HTR-8/SVneo (cell line): ENCODE data around the gene SDK1.

Experiments
- DNase-seq: peaks from one replicate; pipeline ENCODE4 v3.0.0; 2011; ENCODE audit warnings: low spot score, mixed read lengths; ENCODE audit not compliant: insufficient read length
- FAIRE-seq: peaks from 2 replicates; lab custom pipeline; 2011; peaks lifted over from hg19 to GRCh38; lab: Jason Lieb, UNC

Gene SDK1

DNA sequence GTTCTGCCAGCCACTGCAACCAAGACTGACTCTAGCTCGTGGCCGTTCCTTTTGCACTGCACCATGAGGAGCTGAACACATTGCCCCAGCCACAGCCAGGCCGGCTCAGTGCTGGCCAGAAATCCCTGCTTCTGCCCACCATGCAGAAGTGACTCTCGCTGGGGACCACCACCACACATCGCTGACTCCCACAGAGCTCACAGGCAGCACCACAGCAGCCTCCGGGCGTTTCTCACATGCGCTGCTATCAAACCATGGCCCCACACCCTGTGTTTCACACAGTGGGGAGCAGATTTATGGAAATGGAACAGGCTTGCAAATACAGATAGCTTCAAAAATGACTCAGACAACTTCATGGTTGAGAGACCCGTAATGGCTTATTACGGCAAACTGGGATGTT, 15.4 kb upstream of the SDK1 start:
- FAIRE-seq (no peak), DNase-seq (no peak)

DNA sequence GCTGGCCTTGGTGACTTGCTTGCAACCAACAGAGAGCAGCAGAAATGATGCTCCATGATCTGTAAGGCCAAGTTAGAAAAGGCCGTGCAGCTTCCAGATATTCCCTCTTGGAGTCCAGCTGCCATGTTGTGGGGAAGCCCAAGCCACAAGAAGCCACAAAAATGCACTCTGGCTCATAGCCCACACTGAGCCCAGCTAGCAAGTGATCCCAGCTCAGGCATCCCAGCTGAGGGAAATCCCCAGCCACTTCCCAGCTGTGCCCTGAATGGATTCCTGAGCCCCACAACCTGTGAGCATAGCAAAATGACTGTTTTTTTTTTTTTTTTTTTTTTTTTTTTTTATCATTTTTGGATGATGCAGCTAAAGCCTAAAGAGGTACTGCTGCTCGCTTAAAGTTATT, 11.1 kb upstream of the SDK1 start:
- DNase-seq (peak; percentile 32), FAIRE-seq (peak; percentile 48)

DNA sequence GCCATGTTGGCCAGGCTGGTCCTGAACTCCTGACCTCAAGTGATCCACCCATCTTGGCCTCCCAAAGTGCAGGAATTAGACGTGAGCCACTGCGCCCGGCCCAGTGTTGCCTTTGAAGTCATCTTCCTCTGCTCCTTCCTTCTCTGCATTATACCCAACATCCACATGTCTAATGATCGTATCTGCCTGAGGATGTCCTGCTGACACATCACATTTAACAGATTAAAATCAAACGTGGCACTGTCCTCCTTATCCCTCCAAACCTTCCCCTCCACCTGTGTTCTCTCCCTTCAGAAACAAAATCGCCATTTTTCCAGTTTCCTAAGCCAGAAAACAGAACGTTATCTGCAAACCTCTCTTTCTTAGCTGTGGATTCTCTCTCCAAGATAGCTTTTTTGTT, 8.4 kb upstream of the SDK1 start:
- peak; percentile 51 for FAIRE-seq
- no peak for DNase-seq

DNA sequence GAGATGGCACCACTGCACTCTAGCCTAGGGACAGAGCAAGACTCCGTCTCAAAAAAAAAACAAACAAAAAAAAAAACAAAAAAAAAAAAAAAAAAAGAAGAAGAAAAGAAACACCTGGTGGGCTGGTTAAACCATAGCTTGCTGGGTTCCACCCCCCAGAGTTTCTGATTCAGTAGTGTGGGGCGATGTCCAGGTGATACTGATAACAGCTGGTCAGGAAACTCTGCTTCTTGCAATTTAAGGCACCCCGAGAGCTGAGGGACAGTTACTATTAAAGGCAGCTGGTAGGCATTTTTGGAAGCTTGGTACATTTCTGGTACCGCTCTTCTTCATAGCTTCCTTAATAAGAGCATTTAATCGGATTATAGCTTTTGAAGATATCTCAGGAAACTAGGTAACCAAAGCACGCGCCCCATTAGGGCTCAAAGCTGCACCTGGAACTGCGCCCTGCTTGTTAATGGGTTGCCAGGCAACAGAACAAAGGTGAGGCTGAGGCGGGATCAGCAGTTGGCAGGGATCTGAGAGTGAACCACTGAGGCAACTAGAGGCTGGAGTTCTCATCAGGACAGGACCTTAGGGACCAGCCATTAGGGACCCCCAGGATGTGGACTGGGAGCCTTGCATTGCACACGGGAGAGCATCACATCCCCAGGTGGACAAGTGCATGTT, 6.5 kb upstream of the SDK1 start:
- FAIRE-seq (no peak), DNase-seq (no peak)

DNA sequence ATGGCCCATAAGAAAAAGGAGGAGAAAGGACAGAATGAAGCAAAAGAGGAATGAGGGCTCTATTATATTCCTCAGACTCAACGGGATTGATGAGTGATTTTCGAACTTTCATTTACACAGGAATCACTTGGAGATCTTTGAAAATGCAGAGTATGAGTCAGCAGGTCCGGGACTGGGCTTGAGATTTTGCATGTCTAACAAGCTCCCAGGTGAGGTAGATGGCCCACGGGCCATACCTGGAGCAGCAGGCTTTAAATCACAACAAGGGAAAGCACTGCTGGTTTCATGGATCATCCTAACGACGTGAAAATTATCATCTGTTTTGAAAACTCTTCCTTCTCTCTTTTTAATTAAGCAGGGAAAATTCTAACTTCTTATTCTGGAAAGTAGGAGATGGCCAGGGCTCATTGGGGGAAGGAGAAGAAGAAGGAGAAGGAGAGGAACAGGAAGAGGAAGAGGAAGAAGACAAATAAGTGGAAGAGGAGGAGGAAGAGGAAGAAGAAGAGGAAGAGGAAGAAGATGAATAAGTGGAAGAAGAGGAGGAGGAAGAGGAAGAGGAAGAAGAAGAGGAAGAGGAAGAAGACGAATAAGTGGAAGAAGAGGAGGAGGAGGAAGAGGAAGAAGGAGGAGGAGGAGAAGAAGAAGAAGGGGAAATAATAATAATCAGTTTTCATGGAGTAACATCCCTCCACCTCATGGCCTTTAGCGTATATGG, 3.8 kb upstream of the SDK1 start:
- FAIRE-seq, result no peak
- DNase-seq, result no peak

DNA sequence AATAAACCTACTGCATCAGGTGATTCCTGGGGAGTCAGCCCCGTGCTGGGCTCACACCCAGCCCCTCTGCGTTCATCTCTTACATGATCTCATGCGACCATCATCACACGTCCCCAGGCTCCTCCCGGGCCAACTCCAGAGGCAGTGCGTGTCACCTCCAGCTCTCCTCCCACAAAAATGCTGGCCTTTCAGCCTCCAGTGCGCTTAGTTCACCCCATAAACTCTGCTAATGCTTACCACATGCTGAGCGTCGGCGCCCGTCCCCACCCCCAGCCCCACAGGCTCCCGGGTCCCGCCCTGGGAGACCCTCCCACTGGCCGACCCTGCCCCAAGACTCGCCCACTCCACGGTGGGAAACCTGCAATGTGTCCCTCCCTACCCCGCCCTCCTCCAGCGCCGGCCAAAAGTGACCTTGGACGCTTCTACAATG, 816 bp upstream of the SDK1 start:
- DNase-seq, result peak; percentile 46
- FAIRE-seq, result peak; percentile 38

DNA sequence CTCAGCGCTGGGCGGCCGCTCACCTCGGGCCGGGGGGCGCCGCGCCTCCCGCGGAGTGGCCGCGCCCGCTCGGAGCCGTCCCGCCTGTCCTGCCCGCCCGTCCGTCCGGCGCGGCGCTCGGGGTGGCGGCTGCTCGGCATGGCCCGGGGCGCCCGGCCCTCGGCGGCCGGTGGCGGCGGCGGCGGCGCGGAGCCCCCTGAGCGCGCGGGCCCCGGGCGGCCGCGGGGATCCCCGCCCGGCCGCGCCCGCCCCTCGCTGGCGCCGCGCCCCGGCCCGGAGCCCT, 338 bp downstream of the SDK1 start:
- no peak for DNase-seq
- no peak for FAIRE-seq

DNA sequence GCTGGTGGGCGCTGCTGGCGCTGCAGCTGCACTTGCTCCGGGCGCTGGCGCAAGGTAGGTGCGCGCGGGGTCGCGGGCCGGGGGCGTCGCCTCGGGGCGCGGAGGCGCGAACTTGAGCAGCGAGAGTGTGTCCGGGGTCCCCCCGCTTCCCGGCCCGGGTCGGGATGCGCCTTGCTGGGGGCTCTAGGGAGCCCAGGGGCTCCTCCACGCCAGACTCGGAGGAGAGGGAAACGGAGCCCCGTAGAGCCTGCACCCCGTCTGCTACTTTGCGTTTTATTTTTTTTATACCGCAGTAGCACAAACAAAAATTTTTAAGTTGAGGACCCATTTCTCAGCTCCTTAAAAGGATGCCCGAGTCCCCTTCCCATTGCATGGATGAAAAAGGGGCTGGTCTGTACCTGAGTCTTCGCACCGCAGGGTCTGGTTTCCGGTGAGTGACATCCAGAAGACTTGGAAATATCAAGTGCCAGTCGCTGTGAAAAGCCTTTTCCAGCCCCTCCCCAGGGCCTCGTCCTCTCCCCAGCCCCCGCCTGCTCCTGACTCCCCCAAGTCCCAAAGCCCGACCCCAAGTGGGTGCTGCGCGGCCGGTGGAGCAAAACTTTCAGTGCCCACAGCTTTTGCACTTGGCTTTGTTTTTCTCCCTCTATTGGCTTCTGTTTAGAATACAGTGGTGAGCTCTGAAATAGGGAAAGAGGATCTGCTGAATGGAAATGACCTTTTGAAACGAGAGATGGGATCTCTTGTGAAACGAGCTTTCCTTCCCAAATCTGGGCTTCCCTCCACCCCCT, 973 bp downstream of the SDK1 start:
- peak; percentile 80 for FAIRE-seq

DNA sequence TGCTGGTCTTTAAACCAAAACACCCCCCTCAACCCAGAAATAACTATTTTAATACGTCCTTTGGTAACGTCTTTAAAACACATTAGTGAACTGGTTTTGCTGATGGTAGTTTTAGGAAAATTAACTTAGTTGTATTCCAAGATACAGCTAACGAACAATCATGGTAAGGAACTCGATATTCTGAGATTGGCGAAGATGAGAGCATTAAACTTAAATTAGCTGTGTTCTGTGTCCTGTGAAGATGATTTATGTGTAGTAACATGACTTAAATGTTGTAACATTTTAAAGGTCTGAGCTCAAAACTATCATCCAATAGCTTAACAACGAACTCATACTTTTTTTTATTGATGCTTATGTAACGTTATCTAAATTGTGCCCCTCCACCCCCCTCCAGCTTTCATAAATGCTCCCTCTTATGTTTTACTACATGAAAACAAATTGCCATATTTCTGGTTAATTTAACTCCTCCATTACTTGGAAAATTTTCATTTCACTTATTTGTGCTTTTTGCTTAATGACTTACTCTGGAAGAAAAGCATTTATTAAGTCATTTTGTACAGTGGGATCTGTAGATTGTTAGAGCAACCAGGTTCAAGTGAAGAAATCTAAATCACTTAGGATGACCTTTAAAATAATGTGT, 1.7 kb downstream of the SDK1 start:
- DNase-seq, result no peak
- peak; percentile 63 for FAIRE-seq

More for the DNA sequence above, 973 bp downstream of the SDK1 start:
- DNase-seq, result peak; percentile 65

DNA sequence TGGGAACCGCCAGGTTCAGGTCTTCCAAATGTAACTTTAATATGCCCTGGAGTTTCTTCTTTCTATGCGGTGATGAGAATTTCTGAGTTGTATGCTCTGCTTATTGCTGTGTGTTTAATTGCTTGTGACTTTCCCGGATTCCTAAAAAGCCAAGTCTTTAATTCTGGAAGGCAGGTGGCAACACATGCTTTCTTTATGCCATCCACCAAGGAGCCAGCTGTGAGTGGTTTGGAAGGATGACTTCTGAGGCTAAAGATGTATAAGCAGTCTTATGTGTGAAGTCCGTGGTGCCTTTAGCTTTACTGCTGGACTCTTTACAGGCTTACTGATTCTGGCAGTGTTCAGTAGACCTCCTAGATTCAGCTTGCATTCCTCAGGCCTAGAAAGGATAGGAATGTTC, 3.1 kb downstream of the SDK1 start:
- DNase-seq, result no peak
- FAIRE-seq, result no peak

DNA sequence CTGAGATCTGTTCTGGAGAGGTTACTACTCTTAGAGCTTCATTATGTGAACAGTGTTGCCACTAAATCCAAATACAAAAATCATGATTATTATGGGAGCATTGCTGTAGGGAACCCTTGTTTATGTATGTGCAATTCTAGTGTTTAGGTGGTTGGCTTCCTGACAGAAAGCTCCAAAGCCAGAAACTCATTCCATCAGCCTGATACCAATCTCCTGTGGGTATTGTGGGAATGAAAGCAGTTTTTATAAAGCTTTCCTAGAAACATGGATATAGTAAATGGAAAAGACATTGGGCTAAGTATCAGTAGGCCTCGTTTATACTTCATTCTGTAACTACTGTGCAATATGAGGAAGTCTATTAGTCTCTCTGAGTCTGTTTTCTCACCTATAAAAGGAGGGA, 6.4 kb downstream of the SDK1 start:
- FAIRE-seq, result no peak
- no peak for DNase-seq

DNA sequence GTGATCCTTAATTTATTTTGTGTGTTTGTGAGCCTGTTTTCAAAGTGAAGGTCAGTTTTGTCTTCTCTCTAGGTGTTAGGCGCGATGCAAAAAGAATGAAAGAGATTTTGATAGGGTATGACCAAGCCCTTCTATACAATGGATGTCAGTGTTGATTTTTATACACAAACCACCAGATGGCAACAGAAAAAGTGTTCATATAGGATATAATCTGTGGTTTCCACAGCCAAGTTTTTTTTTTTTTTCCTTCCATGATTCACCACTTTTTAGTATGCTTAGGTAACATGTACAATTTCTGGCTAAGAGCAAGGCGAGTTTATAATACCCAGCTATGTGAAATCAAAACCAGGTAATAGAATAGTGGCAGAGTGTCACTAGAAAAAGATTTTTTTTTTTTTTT, 8.1 kb downstream of the SDK1 start:
- FAIRE-seq (no peak), DNase-seq (peak; percentile 29)

DNA sequence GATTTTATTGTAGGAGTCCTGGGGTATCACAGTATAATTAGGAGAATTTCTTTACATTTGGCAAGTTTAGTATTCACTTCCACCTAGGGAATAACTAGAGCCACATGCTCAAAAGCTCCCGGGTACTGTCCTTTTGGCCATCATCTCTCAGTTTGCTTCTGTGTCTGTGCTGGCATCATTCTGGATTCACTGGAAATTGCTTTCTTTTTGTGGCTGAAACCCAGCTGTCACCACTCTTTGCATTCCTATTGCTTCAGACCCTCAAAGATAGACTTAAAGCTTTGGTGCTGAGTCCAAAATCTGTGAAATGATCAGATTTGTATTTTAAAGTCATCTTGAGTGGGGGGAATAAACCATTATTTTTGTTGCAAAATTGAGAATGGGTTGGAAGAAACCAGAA, 8.9 kb downstream of the SDK1 start:
- no peak for DNase-seq
- FAIRE-seq, result no peak

DNA sequence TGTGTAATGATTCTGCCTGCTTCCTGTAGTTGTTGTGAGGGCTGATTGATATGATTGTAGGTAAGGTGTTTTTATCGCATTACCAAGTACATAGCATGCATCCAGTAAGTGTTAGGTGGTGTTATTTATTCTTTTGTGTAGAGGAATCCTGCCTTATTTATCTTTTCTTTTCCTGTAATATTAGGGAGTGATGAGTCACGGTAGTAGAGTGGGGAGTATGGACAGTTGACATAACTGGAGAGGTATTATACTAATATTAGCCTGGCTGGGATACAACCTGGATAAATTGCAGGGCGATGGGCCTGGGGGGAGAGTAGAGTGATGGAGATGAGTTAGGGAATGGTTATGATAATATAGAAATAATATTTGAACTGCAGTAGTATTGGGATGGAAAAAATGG, 9.8 kb downstream of the SDK1 start:
- FAIRE-seq, result peak; percentile 26
- DNase-seq, result no peak

DNA sequence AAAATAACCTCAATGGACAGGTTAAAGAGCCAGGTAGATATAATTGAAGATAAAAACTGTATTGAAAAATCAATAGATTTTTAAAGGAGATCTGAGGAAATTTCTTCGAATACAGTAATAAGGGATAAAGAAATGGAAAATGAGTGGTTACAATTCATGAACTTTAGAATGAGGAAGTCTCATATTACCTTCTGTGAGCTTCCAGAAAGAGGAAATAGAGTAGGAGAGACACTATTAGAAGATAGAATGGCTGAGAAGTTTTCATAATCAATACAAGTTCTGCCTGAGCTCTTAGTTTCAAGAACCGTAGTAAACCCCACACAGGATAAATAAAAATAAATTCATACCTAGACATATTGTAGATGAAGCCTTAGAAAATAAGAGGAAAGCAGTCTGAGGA, 11.5 kb downstream of the SDK1 start:
- DNase-seq, result no peak
- FAIRE-seq, result no peak

DNA sequence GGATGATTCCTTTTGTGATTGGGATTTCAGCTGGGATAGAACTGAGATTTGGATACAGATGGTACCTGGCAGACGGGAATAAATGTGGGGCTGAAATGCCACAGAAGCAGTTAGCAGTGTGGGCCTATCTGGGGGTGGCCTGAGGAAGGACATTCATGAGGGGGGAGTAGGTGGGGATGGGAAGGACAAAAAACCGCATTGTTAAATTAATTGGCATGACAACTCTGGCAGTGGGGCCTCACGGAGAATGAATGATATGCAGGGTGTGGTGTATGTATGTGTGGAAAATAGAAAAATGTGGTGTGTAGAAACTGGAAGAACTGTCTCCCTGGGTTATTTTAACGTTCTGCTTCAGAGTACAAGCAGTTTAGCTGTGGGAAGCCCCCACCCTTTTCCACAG, 17.8 kb downstream of the SDK1 start:
- FAIRE-seq, result no peak
- no peak for DNase-seq

DNA sequence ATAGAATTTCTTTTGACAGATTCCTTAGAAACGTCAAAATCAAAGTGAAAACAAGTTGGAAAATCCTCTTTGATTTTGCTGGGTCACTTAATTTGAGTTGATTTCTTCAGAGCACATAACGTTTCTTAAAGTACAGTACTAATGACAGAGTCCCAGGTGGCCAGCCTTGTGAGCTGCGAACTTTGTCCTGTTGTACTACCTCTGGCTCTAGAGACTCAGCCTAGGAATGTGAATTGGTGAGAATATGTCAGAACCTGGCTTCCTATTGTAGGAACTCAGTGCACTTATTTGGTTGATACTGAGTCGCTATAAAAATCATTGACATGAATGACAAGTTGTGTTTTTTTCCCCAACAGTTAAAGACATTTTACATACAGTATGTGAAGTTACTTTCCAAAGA, 20.2 kb downstream of the SDK1 start:
- FAIRE-seq (no peak), DNase-seq (no peak)

DNA sequence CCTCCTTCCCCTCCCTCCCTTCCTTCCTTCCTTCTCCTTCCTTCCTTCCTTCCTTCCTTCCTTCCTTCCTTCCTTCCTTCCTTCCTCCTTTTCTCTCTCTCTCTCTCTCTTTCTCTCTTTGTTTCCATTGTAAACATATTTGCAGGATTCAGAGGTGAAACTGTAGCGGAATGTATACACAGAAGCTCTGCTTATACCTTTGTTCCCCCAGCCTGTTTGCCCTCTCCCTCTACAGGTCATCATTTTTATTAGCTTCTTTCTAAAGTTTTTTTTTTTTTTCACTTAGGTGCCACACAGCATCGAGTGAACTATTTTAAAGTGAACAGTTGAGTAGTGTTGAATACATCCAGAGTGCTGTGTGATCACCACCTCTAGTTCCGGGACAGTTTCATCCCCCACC, 20.7 kb downstream of the SDK1 start:
- DNase-seq (no peak), FAIRE-seq (no peak)

DNA sequence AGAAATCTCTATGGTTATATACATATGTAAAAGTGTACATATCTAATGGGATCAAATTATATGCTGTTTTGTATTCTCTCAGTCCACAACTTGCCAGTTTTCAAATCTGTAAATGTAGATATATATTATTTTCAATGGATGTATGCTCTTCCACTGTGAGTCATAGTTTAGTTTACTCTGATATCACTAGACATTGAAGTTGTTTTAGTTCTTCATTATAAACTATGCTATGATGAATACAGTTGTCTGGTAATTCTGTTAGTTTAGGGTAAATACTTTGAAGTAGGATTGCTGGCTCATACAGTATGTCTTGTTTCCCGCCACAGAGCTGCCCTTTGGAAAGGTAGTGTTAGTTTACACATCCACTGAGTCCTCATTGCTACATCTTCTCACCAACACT, 25.2 kb downstream of the SDK1 start:
- no peak for DNase-seq
- FAIRE-seq, result no peak

DNA sequence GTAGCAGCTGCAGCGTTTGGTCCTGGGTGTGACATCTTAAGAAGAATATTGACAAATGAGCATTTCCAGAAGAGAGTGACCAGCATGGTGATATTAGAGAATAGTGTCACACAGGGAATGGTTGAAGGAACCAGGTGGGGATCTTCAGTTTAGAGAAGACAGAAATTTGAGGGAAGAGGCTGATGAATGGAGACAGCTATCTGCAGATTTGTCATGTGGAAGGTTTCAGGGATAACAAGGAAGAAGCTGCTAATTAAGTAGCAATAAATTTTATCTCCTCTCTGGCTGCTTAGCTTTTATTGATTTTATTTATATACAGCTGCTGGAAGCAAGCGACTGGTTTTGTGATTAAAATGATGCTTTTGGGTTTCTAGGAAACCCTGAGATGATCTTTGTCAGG, 26.0 kb downstream of the SDK1 start:
- FAIRE-seq, result no peak
- no peak for DNase-seq

DNA sequence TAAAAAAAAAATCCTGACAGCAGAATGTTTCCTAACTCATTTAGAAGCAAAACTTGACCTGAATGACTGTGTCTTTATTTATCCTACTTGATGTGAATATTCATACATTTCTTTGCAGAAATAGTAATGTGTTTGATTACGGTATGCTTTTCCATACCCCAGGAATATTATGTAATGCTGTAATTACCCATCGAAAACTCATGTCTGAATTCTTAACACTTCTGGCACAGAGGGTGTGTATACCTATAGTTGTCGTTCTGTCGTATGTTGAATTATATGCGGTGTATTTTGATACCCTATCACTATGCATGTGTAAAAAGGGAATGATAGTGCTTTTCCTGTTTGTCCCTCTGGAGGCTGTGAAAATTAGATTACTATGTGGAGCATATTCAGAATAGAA, 26.6 kb downstream of the SDK1 start:
- DNase-seq, result no peak

More for the DNA sequence above, 26.6 kb downstream of the SDK1 start:
- no peak for FAIRE-seq
